BLaER1 treated with 17β-estradiol and CSF1 and Interleukin-3, amounts not matched to agents 10 nM and 100 nM (cell line): Measurements from ENCODE around the gene NHERF1.

Source experiments
- H3K27ac ChIP-seq, 11 experiments: shearing (Covaris generic); formaldehyde crosslinking; 2 replicates each; pipeline ENCODE4 v1.8.1; 2022
- H3K27me3 ChIP-seq, 11 experiments: shearing (Covaris generic); formaldehyde crosslinking; 2 replicates each; pipeline ENCODE4 v1.8.1; 2022
- H3K36me3 ChIP-seq, 11 experiments: shearing (Covaris generic); formaldehyde crosslinking; 2 replicates each; pipeline ENCODE4 v1.8.1; 2022
- H3K4me1 ChIP-seq, 10 experiments: shearing (Covaris generic); formaldehyde crosslinking; 2 replicates each; pipeline ENCODE4 v1.8.1; 2022
- H3K4me2 ChIP-seq, 11 experiments: shearing (Covaris generic); formaldehyde crosslinking; 2 replicates each; pipeline ENCODE4 v1.8.1; 2022
- H3K4me3 ChIP-seq, 10 experiments: shearing (Covaris generic); formaldehyde crosslinking; 2 replicates each; pipeline ENCODE4 v1.8.1; 2022
- H3K9ac ChIP-seq, 11 experiments: shearing (Covaris generic); formaldehyde crosslinking; 2 replicates each; pipeline ENCODE4 v1.8.1; 2022
- H3K9me3 ChIP-seq, 11 experiments: shearing (Covaris generic); formaldehyde crosslinking; replicated peaks in 1 of 11; 2 replicates each; pipeline ENCODE4 v1.8.1; 2022
- H4K20me1 ChIP-seq, 11 experiments: shearing (Covaris generic); formaldehyde crosslinking; 2 replicates each; pipeline ENCODE4 v1.8.1; 2022
- Cebpa-rat ChIP-seq, 11 experiments: shearing (Covaris generic); IDR thresholded peaks; 2 replicates each; pipeline ENCODE4 v1.8.1; 2022

The NHERF1 gene

DNA sequence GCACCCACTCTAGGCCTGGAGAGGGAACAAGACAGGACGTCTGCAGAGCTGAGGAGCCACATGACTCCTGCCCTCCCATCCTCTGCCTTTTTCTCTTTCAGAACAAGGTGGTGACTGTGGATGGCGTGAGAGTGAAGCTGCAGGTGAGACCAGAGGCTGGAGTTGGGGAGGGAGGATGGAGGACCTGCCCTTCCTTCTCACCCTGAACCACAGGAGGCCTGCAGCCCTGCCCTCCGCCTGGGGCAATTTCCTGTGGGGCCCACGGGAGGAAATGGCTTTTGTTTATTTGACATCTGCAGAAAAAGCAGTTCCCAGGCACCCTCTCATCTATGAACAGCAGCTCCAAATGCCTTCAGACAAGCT is 6.3 kb upstream of the NHERF1 start:
- H3K27ac ChIP-seq: peak overlapping the region; percentile 20 to 99 (median 79); a peak in 20 of 22 replicates

DNA sequence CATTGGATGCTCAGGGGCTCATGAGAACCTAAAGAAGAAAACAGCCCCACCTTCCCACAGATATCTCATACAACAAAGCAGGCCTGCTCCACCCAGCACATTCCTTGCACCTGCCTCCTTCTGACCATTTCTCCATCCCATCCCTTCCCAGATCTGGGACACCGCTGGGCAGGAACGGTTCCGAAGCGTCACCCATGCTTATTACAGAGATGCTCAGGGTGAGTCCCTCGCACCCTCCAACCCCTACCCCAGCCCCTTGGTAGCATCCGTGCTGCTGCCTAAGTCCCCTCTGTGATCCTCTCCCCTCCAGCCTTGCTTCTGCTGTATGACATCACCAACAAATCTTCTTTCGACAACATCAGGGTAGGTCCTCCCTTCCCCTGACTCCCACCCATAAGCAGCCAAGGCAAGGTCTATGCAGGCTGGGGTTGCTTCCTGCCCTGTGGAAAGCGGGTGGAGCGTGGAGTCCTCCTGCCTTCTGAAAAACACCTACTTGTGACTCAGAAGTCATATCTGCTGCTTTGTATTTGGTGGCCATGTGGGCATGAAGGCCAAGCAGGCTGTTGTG is 5.4 kb upstream of the NHERF1 start:
- Histone ChIP-seq H3K9ac (peak overlapping the region; percentile 17 to 75 (median 70); a peak in 18 of 22 replicates), H3K4me2 (peak overlapping the region; percentile 83 to 100 (median 98)), H4K20me1 (peaks cover 0 to 14% (median 0%) of the 10 kb centered on the region in 11 experiments; a peak in 1 of 22 replicates), H3K27me3 (peaks cover 0 to 22% (median 14%) of the 10 kb centered on the region in 11 experiments; a peak in 13 of 22 replicates), H3K9me3 (no peaks in the 10 kb centered on the region), H3K4me1 (peaks cover 95 to 100% (median 100%) of the 10 kb centered on the region in 10 experiments), H3K27ac (peak overlapping the region in 9 of 11 experiments; percentile 58 to 99 (median 82); a peak in 17 of 22 replicates), H3K4me3 (peak overlapping the region in 4 of 10 experiments; percentile 16 to 54 (median 36); a peak in 5 of 20 replicates), H3K36me3 (peaks cover 0 to 47% (median 9%) of the 10 kb centered on the region in 11 experiments; a peak in 11 of 22 replicates)
- TF ChIP-seq Cebpa-rat (IDR thresholded peaks at IDR 0.05): no peak

More for the DNA sequence above, 6.3 kb upstream of the NHERF1 start:
- TF ChIP-seq Cebpa-rat (IDR thresholded peaks at IDR 0.05): peak in 3 of 11 experiments; percentile 21 to 56 (median 49); a peak in 4 of 22 replicates
- H3K36me3 ChIP-seq: peaks cover 0 to 47% (median 9%) of the 10 kb centered on the region in 11 experiments; a peak in 11 of 22 replicates
- peak overlapping the region in 7 of 10 experiments; percentile 0 to 54 (median 35); a peak in 10 of 20 replicates for H3K4me3 ChIP-seq
- H3K4me2 ChIP-seq: peak overlapping the region; percentile 83 to 100 (median 98)
- no peaks in the 10 kb centered on the region for H3K9me3 ChIP-seq
- H3K4me1 ChIP-seq: peaks cover 88 to 100% (median 95%) of the 10 kb centered on the region in 10 experiments
- peaks cover 0 to 14% (median 0%) of the 10 kb centered on the region in 11 experiments; a peak in 1 of 22 replicates for H4K20me1 ChIP-seq
- peaks cover 0 to 22% (median 14%) of the 10 kb centered on the region in 11 experiments; a peak in 13 of 22 replicates for H3K27me3 ChIP-seq
- peak overlapping the region; percentile 28 to 75 (median 70); a peak in 20 of 22 replicates for H3K9ac ChIP-seq

DNA sequence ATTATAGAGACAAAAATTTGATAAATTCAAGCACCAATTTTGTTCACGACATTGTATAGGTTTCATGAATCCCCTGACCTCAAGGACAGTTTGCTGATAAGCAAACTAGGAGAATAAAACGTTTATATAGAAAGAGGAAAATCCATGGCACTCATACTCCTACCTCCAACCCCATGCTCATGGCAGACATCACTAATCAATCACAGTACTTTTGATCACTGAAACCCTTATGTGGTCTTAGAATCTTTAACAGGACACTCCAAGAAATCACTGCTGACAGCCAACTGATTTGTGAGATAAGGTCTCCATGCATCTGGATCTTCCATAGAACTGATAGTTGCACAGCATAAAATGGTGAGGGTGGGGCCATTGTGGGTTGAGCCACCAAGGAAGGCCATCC is 4.7 kb upstream of the NHERF1 start:
- Histone ChIP-seq H3K27ac (peak overlapping the region in 8 of 11 experiments; percentile 38 to 99 (median 88); a peak in 11 of 22 replicates), H3K4me3 (peak overlapping the region in 3 of 10 experiments; percentile 1 to 47 (median 12); a peak in 3 of 20 replicates), H3K9me3 (no peaks in the 10 kb centered on the region), H3K36me3 (peaks cover 0 to 47% (median 9%) of the 10 kb centered on the region in 11 experiments; a peak in 11 of 22 replicates), H3K9ac (peak overlapping the region in 8 of 11 experiments; percentile 17 to 75 (median 46); a peak in 8 of 22 replicates), H4K20me1 (peaks cover 3 to 17% (median 3%) of the 10 kb centered on the region in 11 experiments; a peak in 20 of 22 replicates), H3K4me1 (peaks cover 89 to 94% (median 93%) of the 10 kb centered on the region in 10 experiments), H3K27me3 (peaks cover 0 to 25% (median 14%) of the 10 kb centered on the region in 11 experiments; a peak in 13 of 22 replicates), H3K4me2 (peak overlapping the region; percentile 97 to 100 (median 98))
- no peak for TF ChIP-seq Cebpa-rat (IDR thresholded peaks at IDR 0.05)

DNA sequence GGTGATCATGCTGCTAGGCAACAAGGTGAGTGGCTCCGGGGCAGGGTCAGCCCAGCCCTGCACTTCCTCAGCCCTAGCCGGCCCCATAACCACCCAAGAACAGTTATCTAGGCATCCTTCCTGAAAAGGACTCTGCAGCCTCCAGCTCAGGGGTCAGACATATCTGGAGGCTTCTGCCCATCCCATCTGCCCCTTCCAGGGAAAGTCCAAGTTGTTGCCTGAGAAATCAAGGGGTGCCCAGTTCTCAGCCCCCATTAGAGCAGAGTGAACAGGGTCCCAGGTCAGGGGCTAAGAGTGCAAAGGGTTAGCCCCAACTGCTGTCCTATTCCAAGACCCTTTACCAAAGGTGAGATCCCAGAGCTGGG is 4.1 kb upstream of the NHERF1 start:
- Histone ChIP-seq H3K4me3 (peak overlapping the region in 2 of 10 experiments; percentile 1 to 12; a peak in 2 of 20 replicates), H3K36me3 (peaks cover 0 to 47% (median 9%) of the 10 kb centered on the region in 11 experiments; a peak in 11 of 22 replicates), H3K27ac (peak overlapping the region in 8 of 11 experiments; percentile 34 to 99 (median 88); a peak in 12 of 22 replicates), H3K9ac (peak overlapping the region in 8 of 11 experiments; percentile 17 to 60 (median 35); a peak in 10 of 22 replicates), H3K4me1 (peaks cover 84 to 93% (median 88%) of the 10 kb centered on the region in 10 experiments), H3K27me3 (peaks cover 0 to 31% (median 18%) of the 10 kb centered on the region in 11 experiments; a peak in 13 of 22 replicates), H3K4me2 (peak overlapping the region; percentile 97 to 100 (median 98)), H4K20me1 (peaks cover 9 to 23% (median 9%) of the 10 kb centered on the region in 11 experiments; a peak in 21 of 22 replicates), H3K9me3 (no peaks in the 10 kb centered on the region)
- no peak for TF ChIP-seq Cebpa-rat (IDR thresholded peaks at IDR 0.05)

DNA sequence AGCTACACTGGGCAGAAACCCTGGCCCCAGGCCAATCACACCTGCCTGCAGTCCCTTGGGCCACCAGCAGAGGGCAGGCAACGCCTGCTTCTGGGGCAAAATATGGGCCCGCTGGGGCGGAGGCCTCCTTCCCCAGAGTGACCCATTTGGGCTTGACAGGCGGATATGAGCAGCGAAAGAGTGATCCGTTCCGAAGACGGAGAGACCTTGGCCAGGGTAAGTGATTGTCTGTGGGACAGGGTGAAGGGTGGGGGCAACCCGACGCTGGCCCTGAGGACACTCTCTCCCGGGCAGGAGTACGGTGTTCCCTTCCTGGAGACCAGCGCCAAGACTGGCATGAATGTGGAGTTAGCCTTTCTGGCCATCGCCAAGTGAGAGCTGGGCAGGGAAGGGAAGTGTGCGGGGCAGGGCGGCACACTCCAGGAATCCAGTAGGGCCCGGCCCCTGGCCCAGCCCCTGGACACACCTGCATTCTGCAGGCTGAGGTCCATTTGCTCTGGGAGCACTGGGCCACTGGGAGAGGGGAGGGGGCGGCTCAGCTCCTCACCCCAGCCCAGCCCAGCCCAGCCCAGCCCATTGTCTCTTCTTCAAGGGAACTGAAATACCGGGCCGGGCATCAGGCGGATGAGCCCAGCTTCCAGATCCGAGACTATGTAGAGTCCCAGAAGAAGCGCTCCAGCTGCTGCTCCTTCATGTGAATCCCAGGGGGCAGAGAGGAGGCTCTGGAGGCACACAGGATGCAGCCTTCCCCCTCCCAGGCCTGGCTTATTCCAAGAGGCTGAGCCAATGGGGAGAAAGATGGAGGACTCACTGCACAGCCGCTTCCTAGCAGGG is 3.5 kb upstream of the NHERF1 start:
- Histone ChIP-seq H3K9me3 (no peaks in the 10 kb centered on the region), H3K36me3 (peaks cover 0 to 50% (median 9%) of the 10 kb centered on the region in 11 experiments; a peak in 11 of 22 replicates), H4K20me1 (peaks cover 15 to 29% (median 15%) of the 10 kb centered on the region in 11 experiments), H3K4me2 (peak overlapping the region; percentile 97 to 100 (median 98)), H3K27me3 (peaks cover 0 to 37% (median 24%) of the 10 kb centered on the region in 11 experiments; a peak in 13 of 22 replicates), H3K9ac (peak overlapping the region in 8 of 11 experiments; percentile 20 to 60 (median 30); a peak in 10 of 22 replicates), H3K4me1 (peaks cover 82 to 93% (median 84%) of the 10 kb centered on the region in 10 experiments), H3K27ac (peak overlapping the region in 7 of 11 experiments; percentile 20 to 98 (median 38); a peak in 11 of 22 replicates), H3K4me3 (peak overlapping the region in 1 of 10 experiments; percentile 1; a peak in 1 of 20 replicates)
- TF ChIP-seq Cebpa-rat (IDR thresholded peaks at IDR 0.05): no peak

DNA sequence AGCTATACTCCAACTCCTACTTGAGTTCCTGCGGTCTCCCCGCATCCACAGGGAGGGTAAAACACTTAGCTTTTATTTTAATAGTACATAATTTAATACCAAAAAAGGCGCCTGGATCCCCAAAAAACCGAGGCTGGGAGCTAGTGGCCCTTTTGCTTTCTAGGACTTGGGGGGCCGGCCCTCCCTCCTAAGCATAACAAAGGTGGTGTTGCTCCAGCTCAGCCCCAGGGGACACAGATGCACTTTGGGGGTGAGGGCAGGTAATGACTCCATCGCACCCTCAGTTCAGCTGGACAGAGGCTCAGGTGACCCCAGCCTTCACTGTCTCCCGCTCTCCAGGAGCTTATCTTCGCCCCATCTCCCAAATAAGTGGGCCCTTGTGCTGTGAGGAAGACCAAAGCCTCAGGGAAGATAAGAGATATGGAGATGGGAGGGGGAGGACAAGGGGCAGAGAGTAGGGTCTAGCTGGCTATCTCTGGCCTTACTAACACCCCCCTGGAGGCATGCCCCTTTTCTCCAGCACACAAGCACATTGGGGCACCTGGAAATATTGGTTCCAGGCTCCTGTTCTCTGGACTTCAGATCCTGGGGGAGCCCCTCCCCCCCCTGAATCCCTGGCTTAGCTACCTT is 2.8 kb upstream of the NHERF1 start:
- TF ChIP-seq Cebpa-rat (IDR thresholded peaks at IDR 0.05): no peak
- Histone ChIP-seq H3K27me3 (peaks cover 0 to 42% (median 29%) of the 10 kb centered on the region in 11 experiments; a peak in 13 of 22 replicates), H3K4me1 (peaks cover 80 to 91% (median 83%) of the 10 kb centered on the region in 10 experiments), H3K9ac (peak overlapping the region in 4 of 11 experiments; percentile 25 to 60 (median 40); a peak in 5 of 22 replicates), H3K4me2 (peak overlapping the region; percentile 97 to 100 (median 98)), H3K4me3 (no peak overlapping the region), H3K9me3 (no peaks in the 10 kb centered on the region), H4K20me1 (peaks cover 21 to 36% (median 22%) of the 10 kb centered on the region in 11 experiments), H3K27ac (peak overlapping the region in 3 of 11 experiments; percentile 88 to 98 (median 95); a peak in 4 of 22 replicates), H3K36me3 (peaks cover 0 to 51% (median 9%) of the 10 kb centered on the region in 11 experiments; a peak in 11 of 22 replicates)

DNA sequence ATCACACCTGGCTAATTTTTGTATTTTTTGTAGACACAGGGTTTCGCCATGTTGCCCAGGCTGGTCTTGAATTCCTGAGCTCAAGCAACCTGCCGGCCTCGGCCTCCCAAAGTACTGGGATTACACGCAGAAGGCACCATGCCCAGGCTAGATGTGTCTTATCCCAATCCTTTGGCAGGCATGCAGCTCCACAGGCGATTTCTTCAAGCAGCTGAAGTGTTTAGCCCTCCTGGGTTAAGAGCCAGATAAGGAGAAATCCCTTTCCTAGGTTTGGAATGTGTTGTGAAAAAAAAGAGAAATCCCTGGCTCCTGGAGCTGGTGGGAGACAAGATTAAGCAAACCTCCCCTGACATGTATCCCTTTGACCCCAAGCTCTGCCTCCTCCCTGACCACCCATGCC is 2.1 kb upstream of the NHERF1 start:
- Histone ChIP-seq H3K27me3 (peaks cover 0 to 49% (median 32%) of the 10 kb centered on the region in 11 experiments; a peak in 13 of 22 replicates), H3K36me3 (peaks cover 0 to 53% (median 13%) of the 10 kb centered on the region in 11 experiments; a peak in 11 of 22 replicates), H3K27ac (peak overlapping the region in 3 of 11 experiments; percentile 31 to 88 (median 45); a peak in 4 of 22 replicates), H4K20me1 (peaks cover 28 to 43% (median 29%) of the 10 kb centered on the region in 11 experiments), H3K9me3 (no peaks in the 10 kb centered on the region), H3K4me1 (peaks cover 80 to 91% (median 83%) of the 10 kb centered on the region in 10 experiments), H3K4me2 (peak overlapping the region; percentile 94 to 100 (median 98); a peak in 21 of 22 replicates), H3K4me3 (no peak overlapping the region), H3K9ac (peak overlapping the region in 7 of 11 experiments; percentile 6 to 93 (median 38); a peak in 6 of 22 replicates)
- TF ChIP-seq Cebpa-rat (IDR thresholded peaks at IDR 0.05): no peak
